Stimulated activated CD8-positive, alpha-beta memory T cell treated with anti-CD3 and anti-CD28 coated beads, Interleukin-15, amount 100 ng/mL, for 4 hours (primary cell): ENCODE data around the gene OR11L1.

ENCODE experiments used
- DNase-seq, 2 donors: peaks; one replicate each; pipeline ENCODE4 v3.0.0-alpha.2; 2020; ENCODE audit warnings: low read depth in 2 of 2

OR11L1 gene, protein sequence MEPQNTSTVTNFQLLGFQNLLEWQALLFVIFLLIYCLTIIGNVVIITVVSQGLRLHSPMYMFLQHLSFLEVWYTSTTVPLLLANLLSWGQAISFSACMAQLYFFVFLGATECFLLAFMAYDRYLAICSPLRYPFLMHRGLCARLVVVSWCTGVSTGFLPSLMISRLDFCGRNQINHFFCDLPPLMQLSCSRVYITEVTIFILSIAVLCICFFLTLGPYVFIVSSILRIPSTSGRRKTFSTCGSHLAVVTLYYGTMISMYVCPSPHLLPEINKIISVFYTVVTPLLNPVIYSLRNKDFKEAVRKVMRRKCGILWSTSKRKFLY

DNA sequence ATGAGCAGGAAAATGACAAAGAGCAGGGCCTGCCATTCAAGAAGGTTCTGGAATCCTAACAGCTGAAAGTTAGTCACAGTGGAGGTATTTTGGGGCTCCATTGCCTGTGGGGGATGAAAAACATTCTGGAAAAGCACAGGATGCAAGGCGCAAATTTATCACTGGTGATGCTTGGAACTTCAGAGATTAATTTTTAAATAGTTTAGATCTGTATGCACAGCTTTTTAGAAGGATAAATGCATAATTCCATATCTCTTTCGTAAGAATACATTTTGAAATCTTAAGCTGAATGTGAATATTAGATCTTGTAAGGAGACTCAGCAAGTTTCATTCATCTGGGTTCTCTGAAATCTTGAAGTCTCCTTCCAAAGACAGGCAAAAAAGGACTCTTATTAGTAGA, at the start of gene OR11L1:
TSS of gene OR11L1 (minus strand) at position 101 of the 400 bp plus-strand sequence. CDS start at position 101, 0 bp downstream.
- no peak for DNase-seq

DNA sequence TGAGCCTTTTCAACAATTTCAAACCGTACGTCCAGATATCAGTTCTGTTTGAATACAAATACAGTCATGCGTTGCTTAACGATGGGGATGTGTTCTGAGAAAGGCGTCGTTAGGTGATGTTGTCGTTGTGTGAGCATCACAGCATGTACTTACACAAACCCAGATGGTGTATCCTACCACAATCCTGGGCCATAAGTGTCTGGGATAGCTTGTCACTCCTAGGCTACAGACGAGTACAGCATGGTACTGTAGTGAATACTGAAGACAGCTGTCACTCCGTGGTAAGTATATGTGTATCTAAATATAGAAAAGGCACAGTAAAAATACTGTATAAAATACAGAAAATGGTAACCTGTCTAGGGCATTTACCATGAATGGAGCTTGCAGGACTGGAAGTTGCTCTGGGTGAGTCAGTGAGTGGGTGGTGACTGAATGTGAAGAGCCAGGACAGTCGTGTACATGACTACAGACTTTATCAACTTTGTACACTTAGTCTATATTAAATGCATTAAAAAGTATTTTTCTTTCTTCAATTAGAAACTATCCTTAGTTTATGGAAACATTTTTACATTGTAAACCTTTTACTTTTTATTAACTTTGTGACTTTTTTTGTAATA, 43.2 kb upstream of the OR11L1 start:
- DNase-seq = no peak

DNA sequence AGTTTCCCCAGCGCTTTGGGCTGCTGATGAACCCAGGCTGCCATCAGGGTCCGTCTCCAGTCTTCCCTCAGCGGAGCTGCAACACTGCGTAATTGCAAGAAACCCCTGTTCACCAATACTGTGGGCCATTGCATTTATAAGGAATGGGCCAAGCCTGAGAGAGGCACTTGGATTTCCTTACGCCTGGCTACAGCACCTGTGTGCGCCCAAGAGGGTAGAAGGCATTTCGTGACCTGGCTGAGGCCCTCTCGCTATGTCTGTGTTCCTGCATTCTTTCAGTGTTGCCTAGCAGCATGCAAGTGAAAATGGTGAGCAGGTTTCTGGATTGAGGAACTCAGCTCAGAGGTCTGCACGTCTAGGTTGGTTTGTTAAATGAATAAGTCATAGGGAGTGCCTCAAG, 41.6 kb upstream of the OR11L1 start:
- DNase-seq = no peak

DNA sequence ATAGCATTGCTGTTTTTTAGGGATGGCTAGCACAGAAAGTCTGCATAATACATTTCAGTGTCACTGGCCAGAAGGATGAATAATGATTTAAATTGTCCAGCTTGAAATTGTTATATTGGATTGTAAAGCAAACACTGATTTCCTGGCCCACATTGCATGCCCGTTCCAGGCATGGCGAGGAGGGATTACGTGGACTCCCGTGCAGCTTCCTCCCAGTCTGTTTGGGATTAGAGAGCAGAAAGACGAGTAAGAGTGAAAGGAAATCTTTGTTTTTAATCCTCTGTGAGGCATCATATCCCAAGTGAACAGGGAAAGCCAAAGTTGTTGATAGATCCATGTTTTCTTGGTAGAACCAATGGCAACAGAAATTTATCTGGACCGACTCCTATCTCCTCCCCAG, 23.7 kb upstream of the OR11L1 start:
- DNase-seq = no peak

DNA sequence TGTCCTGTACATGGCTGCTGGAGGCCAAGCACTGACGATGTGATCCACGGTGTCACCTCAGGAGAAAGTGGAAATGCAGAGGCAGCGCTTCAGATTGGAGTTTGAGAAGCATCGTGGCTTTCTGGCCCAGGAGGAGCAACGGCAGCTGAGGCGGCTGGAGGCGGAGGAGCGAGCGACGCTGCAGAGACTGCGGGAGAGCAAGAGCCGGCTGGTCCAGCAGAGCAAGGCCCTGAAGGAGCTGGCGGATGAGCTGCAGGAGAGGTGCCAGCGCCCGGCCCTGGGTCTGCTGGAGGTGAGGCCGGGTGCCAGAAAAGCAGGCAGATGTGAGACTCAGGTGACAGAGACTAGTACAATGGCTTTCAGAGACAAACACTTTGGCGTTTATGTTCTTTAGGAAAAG, 22.9 kb upstream of the OR11L1 start:
- no peak for DNase-seq

DNA sequence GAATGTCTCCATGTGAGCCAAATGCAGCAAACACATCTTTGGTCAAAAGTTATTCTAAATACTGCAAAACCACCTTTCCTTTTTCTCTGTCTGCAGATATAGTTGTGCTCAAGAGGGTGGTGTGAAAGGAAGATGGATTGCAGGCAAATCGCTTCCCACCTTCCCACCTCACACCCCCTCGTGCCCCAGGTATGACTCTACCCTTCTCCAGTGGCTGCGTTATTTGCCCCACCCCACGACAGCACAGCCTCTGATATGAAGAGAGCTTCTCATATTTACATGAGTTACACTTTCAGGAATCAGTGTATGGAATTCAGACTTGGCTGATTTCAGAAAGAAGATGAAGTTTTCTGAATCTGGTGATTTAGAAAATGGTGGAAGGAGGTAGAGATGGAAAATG, 21.1 kb upstream of the OR11L1 start:
- no peak for DNase-seq

DNA sequence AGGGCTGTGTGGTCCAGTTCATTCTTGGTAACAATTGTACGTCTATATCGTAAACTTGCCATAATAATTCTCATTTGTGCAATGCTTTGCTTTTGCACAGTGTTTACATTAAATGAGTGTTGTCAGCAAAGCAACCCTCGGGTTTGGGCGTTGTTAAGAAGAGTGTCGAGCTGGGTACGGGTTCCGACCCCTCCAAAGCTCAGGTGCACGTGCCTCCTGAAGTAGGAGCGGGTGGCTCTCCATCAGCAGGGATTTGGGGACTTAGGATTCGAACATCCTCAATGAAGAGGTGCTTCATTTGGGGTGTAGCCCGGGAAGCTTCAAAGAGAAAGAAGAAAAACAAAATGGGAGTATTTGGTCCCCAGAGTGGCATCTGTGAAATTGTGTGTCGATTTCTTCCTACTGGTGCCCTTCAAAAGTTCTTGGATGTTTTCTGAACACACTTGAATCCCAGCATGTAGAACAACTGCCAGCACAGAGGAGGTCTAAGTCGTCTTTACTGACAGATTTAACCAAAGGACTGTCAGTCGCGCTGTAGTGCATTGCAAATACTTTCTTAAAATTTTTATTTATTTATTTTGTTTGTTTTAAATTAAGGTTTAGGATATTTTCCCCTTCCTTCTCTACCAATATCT, 16.4 kb upstream of the OR11L1 start:
- DNase-seq = no peak

DNA sequence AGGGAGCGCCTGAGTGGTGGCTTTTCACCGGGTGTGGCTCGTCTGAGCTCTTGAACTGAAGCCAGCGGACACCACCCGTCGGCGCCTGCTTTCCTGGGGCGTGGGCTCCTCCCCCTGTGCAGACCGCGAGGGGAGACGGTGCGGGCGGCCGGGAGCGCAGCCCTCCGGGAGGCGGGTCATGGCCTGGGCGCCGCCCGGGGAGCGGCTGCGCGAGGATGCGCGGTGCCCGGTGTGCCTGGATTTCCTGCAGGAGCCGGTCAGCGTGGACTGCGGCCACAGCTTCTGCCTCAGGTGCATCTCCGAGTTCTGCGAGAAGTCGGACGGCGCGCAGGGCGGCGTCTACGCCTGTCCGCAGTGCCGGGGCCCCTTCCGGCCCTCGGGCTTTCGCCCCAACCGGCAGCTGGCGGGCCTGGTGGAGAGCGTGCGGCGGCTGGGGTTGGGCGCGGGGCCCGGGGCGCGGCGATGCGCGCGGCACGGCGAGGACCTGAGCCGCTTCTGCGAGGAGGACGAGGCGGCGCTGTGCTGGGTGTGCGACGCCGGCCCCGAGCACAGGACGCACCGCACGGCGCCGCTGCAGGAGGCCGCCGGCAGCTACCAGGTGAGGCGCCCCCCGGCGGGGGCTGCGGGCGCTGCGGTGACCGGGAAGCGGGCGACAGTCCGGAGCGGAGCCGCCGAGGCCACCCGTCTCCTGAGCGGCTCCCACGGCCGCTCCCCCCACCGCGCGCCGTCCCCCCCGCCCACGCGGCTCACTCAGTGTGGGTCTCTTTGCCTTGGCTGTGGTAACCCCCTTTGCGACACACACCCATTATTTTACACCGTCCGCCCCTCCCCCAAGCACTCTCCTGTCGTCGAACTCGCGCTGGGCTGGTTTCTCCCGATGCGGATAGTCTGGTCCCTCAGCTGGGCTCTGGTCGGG, 15.6 kb upstream of the OR11L1 start, which contains the start of gene TRIM58:
TSS of gene TRIM58 (plus strand) at position 119 of the 916 bp plus-strand sequence. CDS start at position 179, 60 bp downstream.
- DNase-seq = no peak

DNA sequence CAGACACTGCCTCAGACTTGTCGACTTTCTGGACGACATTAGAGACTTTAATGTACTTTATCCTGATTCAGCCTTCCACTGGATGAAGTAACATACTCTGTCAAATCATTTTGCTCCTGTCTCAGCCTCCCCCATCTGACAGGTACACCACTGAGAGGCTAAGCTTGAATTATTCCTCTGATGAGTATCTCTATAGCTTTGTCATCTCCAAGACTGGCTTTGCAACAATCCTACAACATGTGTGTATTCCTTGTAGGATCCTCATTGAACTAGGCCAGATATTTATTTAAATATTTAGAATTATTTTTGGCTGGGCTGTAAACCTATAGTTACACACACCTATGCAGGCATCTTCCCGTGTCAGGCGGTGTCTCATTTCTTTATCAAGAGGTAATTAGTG, 14.2 kb upstream of the OR11L1 start:
- DNase-seq = no peak

DNA sequence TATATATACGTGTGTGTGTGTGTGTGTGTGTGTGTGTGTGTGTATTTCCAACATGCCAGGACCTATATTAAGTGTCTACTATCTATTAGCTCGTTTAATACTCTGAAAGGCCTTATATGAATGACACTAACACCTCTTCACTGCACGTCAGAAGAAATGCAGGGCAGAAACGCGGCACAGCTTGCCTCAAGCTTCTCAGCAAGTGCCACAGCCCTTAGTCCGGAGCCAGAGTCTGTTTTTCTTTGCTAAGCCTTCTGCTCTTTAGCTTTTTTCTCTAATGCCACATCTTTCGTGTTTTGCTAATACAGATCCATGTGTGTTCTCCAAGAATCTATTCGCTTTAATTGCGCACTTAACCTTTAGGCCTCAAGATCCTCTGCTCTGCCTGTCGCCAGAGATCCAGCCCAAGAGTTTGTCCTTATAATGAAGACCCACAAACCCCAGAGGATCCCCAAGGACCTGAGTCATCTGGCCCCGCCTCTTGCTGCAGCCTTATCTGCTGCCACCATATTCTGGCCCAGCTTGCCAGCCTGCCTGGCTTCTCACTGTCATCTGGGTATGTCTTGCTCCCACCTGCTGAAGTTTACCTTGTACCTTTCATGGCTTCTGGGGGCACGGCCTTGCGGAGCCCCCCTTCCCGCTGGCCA, 13.3 kb upstream of the OR11L1 start:
- no peak for DNase-seq

DNA sequence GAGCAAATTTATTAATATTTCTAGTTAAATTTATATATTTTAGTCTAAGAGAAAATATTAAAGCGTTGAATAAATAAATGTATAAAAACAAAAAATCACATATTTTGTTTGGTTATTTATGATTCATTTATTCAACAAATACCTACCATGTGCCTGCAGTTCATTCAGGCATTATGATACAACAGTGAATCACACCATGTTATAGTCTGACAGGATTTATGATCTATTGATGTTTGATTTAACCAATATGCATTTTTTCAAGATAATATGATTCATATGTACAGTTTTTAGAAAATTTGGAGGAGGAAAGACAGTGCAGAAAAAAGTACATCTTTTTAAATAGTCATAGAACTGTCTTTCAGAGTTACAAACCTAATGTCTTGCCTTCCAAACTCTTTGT, 7.9 kb upstream of the OR11L1 start:
- DNase-seq = no peak

DNA sequence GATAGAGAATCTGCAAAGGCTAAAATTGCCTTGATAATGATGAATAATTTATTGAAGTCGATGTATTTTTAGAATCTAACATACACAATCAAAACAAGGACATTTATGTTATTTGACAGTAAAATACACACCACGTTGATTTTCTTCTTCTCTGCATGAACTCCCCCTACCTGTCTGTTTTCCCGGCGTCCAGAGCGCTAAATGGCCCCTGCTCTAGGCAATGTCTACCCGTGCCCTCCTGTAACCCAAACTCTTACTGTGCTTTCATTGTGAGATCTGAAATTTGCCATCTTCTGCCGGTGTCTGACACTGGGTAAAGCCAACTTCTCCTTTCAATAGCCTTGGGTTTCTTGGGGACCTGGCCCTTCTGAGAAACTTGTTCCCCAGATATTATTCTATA, 6.7 kb upstream of the OR11L1 start:
- no peak for DNase-seq

DNA sequence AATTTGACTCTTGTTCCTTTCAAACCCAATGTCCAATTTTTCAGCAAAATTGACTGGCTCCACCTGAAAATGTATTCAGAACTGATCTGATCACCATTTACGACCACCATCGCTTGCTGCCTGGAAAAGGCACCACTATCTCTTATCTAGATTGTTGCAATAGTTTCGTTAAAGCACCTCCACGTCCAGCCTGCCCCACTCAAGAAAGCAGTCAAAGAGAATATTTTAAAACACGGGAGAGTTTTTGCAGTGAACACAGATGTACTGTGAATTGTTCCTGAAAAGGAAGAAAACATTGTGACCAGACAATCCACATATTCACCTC, 4.0 kb upstream of the OR11L1 start:
- DNase-seq = no peak

DNA sequence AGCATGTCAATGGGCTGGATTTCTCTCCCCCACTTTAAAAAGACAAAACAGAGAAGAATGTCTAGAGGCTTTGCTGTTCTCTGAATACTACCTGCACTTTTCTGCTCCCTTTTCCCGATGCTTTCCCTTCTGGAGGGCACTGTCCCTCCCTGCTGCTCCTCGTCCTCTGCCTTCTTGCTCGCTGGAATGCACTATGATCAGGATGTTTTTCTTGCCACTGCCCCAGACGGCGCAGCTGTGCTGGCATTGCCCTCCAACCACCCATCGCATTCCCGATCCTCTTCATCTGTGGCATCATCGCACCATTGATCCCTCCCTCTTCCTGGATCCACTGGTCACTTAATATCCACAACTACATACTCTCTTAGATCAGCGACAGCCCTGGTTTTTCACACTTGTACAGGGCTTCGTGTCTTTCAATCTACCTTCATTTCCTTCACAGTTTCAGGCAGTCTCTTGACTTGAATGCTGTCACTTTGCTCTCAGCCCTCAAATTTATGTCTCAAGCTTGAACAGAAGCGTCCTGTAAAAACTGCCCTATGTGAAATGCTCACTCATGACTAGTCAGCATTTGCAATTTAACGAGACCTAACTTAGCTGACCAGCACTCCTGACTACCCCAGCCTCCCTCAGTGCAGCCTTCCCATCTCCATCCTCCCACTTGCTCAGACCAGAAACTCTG, 3.5 kb upstream of the OR11L1 start:
- DNase-seq = no peak

DNA sequence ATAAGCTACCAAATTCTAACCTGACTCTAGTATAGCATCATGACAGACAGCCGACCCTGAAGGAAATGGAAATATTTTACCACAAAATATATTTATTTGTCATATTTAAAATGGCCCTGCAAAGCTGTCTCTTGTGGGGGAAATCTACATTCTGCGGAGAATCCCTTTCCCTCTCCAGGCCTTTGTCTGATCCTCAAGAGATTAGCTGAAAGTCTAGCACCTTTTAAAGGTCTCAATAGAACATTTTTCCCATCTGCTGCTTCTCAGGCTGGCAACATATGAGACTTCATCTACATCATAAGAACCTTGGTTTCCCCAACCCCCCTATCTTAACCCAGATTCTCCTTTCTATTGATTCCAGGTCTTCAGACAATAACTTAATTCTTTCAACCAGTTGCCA, 1.7 kb upstream of the OR11L1 start:
- DNase-seq = no peak

DNA sequence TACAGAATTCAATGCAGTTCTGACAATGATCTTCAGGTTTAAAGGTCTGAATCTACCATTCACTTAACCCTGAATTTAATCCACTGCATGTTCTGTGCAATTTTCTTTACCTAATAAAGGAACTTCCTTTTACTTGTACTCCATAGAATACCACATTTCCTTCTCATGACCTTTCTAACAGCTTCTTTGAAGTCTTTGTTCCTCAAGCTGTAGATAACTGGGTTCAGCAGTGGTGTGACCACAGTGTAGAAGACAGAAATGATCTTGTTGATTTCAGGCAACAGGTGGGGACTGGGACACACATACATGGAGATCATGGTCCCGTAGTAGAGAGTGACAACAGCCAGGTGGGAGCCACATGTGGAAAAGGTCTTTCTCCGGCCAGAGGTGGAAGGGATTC, 878 bp downstream of the OR11L1 start:
- DNase-seq = no peak

DNA sequence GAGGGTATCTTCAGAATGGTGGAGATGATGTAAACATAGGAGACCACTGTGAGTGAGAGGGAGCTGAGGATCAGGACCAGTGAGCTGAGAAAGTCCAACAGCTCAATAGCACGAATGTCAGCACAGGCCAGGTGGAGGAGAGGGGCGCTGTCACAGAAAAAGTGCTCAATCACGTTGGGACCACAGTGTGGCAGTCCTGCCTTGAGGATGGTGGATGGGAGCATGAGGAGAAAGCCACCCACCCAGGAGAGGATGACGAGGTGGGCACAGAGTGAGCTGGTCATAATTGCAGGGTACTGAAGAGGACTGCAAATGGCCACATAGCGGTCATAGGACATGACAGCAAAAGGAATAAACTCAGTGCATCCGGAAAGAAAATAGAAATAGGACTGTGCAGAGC, 8.1 kb downstream of the OR11L1 start:
- DNase-seq = no peak

DNA sequence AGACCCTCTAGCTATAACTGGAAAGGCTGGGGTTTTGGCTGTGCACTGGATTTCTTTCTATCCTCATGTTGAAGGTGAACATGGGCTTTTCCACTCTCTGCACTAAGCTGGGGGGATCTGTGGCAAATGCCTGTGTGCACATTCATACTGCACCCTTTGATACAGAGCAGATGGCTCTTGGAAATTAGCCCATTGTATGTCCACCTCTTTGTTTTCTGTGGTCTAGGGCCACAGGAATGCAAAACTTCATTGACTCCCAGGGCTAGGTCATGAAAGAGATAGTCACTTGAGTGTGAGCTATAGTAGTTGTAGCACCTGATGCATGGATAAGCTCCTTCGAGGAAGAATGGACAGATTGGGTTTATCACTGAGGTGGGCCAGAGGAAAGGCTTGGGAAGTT, 12.0 kb downstream of the OR11L1 start:
- no peak for DNase-seq

DNA sequence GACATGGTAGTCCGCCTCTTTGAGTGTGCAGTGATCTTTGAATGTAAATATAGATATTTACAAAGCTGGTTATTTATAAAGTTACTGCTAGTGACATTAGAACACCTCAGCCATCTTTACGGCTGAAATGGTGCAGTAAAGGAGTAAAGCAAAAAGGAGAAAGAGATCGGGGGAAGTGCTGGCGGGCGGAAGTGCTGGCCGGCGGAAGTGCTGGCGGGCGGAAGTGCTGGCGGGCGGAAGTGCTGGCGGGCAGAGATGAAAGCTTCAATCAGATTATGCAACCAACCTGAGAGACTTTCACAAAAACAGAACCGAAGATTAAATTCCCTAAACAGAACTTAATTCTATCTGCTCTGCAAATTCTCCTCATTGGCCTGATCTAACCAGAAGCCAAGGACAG, 16.3 kb downstream of the OR11L1 start:
- no peak for DNase-seq

DNA sequence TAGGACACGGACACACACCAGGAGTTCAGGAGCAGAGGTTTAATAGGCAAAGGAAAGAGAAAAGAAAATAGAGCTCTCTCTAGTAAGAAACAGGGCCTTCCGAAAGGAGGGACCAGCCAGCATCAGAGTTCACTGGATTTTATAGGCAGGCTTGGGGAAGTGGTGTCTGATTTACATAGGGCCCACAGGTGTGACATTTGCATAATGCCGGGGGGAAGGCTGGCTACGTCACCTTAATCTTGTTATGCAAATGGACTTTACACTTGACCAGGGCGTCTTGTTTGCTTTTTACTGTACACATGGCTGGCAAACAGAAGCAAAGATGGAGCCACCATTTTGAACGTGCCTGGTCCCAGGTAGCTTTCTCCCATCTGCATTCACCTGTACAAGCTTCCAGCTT, 17.7 kb downstream of the OR11L1 start, which contains the start of gene OR14A16:
TSS of gene OR14A16 (minus strand) at position 97 of the 400 bp plus-strand sequence. CDS start 8,390 bp downstream, outside the sequence.
- no peak for DNase-seq

DNA sequence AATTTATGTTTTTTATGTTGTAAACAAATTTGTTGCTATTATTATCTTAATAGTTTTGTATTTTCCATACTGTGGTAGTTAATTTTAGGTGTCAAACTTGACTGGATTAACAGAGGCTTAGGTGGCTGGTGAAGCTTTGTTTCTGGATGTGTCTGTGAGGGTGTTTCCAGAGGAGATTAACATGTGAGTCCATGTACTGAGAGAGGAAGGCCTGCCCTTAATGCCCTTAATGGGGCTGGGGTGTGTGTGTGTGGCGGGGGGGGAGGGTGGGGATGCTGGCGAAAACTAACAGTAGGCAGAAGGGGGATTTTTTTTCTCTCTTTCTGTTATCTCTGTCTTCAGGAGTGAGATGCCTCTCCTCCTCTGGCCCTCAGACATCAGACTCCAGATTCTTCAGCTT, 19.6 kb downstream of the OR11L1 start:
- DNase-seq = no peak
